HG02870 (cell line): ENCODE data around the gene BRSK1.

Experiments used
- ATAC-seq: cut with Tn5 transposase; IDR thresholded peaks from one replicate; pipeline ENCODE4 v1.9.1; 2021; ENCODE audit warnings: mild to moderate bottlenecking, moderate library complexity; ENCODE audit not compliant: unreplicated experiment

BRSK1 gene

DNA sequence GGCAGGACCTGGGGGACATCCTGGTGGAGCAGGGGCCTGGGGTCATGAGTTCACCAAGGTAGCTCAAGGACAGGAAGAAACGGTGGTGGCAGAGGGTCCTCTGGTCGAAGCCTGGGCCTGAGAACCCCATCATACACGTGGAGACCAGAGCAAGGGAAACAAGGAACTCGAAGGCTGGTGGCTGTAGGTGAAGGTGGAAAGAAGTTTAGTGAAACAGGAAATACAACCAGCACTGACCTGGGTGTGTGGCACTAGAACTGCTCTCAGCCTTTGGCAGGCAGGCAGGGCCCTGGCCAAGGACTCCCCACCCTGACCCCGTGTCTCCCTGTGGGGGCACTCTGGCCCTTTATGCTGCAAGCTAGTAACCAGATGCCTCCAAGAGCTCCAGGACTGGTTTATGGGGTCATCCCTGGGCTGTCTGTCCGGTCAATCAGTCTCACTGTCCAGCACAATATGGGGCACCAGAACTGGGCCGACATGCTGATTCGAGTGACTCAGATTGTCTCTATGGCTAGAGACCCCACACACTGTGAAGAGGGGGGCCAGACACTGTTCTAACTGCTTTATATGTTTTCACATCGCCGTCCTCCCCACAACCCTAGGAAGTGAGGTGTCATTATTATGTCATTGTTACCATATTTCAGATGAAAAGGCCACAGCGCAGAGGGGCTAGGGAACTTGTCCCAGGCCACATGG is 67.0 kb downstream of the BRSK1 start:
- ATAC-seq = no peak

DNA sequence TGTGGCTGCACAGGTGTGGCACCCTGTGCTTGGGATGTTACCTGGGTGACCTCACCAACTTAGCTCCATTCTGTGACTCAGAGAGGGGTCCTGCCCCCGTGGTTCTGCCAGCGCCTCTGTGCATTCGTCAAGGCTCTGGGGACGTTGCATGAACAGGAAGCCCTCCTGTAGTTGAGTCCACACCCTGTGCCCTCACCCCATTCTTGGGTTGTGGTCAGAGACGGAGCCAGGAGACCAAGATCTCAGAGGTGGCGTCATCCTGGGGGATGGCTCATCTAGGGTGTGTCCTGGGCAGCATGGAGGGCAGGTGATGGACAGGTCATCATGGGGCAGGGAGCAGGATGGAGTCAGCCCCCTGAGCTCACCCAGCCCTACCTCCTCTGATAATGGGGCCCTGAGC is 68.2 kb downstream of the BRSK1 start:
- no peak for ATAC-seq

DNA sequence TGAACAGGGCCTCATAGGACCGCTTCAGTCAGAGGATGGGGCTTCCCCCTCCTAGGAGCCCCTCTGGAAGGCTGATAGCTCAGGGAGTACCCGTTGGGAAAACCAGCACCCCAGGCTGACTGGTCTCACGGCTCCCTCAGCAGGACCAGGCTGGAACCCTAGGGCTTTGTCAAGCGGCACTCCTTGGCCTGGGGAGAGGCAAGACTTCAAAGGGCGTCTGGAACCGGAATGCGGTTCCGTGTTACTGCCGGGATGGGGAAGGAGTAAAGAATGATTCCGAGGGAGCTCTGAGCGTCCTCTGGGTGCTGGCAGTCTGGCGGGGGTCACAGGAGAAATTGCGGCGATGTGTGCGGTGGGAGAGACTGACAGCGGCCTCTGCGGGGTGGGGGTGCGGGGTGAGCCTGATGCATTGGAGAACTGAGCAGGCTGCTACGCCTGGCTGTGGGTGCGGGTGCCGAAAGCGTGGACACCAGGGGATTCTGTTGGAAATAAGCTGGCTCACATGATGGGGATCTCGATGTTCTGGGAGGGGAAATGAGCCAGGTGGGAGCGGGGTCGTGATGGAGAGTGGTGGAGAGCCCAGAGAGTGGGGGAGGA is 68.8 kb downstream of the BRSK1 start:
- ATAC-seq = no peak

DNA sequence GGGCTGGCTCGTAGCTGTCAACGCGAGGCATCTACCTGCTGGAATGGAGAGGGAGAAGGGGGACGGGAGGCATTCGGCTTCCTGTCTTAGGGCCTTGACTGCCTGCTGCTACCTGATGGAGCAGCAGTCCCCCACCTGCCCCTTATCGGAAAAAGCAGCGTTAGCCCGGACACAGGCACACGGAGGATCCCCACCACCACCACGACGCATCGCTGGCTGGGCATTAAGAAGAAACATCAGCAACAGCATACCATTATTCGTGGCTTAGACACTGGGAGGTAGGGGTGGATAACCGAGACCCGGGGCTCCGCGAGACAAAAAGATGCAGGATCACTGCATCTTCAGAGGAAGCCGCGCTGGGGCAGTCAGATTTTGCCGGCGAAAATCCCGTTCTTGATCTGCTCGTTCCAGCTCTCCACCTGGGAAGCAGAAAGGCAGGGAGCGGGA is 69.6 kb downstream of the BRSK1 start:
- no peak for ATAC-seq

DNA sequence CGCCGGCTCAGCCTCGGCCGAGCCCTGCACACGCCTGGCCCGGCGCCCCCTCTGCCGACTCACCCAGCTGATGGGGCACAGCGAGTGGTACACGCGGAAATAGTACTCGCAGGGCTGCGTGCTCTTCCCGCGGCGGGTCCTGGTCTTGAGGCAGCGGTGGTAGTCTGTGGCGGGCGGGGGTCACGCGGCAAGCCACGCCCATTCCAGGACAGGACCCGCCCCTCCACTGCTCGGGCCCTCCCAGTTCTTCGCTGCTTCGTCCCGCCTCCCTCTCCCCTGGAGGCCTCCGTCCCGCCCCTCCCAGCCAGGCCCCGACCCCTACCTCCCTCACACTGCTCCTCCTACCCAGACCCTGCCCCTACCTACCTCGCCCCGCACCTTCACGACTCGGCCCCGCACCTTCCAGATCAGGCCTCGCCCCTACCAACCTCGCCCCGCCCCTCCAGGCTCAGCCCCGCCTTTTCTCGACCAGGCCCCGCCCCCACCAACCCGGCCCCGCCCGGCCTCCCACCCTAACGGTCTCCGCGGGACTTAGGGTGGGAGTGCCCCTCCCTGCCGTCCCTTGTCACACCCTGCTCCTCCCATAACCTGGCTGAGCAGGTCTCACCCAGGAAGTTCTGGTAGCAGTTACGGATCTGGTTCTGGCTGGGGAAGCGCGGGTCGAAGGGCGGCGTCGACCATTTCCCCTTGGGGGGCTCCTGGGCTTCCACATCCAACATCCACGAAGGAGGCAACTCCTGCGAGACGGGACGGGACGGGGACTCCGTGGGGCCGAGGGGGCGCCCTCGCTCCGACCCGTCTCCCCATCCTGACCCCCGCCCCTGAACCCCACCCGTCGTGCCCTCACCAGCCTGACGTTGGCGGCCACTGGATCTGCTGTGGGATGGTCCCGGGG is 70.3 kb downstream of the BRSK1 start:
- no peak for ATAC-seq

DNA sequence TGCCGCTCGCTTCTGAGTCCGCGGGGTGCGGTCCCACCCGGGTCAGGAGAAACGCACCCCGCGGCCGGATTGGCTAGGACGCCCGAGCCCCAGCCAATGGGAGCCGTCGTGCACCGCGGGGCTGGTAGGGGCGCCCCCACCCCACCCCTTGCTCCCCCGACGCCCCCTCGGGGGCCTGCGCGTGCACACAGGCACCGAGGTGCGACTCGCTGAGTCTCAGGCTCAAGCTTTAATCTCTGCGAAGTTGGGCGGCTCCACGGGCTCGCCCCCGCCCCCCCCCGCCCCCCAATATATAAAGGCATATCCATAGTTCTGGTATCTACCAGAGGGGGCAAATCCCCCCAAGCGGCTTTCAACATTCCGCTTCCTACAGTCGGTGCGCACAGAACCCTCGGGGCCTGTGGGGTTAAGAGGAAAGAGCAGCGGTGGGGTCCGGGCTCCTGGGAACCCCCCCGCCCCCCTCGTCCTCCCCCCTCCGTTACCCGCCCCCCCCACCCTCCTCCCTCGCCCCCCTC is 71.0 kb downstream of the BRSK1 start, which contains the start of gene COX6B2:
Gene COX6B2, minus strand, starts transcription at position 22 of the 515 bp plus-strand sequence. CDS start 198 bp downstream, outside the sequence.
- no peak for ATAC-seq

DNA sequence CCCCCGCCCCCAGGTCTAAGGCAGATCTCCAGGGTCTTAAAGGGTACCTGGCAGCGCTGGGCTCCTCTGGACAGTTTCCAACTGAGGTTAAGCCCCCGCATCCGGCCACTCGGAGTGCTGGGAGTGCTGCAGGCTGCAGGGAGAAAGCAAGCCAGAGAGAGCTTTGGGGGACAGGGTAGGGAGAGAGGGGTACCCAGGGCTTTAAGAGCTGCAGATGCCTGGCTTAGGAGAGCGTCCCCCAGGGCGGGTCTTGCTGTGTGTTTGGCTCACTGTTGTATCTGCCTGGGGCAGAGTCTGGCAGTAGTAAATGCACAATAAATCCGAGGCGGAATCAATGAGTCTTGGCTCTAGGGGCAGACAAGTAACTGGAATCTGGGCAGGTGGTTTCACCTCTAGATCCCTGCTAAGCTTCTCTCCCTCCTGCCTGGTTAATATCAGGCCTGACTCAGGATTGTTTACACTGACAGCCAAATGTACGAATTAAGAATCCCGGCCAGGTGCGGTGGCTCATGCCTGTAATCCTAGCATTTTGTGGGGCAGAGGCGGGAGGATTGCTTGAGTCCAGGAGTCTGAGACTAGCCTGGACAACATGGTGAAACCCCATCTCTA is 71.5 kb downstream of the BRSK1 start:
- ATAC-seq = no peak

DNA sequence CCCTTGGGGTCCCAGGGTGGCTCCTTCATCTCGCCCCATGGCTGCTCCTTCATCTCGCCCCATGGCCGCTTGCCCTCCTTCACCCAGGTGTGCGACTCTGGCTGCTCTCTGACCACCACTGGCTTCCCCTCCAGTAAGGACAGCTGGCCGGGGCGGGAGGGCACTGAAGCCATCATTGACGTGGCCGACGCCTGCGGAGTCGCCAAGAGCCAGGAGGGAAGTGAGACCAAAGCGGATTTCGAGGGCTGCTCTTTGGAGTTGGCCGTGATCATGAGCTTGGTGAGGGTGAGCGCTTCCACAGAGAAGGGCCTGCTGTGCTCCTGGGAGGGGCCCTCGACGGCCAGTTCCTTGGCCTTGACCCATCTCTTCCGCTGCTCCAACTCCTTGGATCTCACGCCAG is 74.7 kb downstream of the BRSK1 start:
- ATAC-seq = no peak

DNA sequence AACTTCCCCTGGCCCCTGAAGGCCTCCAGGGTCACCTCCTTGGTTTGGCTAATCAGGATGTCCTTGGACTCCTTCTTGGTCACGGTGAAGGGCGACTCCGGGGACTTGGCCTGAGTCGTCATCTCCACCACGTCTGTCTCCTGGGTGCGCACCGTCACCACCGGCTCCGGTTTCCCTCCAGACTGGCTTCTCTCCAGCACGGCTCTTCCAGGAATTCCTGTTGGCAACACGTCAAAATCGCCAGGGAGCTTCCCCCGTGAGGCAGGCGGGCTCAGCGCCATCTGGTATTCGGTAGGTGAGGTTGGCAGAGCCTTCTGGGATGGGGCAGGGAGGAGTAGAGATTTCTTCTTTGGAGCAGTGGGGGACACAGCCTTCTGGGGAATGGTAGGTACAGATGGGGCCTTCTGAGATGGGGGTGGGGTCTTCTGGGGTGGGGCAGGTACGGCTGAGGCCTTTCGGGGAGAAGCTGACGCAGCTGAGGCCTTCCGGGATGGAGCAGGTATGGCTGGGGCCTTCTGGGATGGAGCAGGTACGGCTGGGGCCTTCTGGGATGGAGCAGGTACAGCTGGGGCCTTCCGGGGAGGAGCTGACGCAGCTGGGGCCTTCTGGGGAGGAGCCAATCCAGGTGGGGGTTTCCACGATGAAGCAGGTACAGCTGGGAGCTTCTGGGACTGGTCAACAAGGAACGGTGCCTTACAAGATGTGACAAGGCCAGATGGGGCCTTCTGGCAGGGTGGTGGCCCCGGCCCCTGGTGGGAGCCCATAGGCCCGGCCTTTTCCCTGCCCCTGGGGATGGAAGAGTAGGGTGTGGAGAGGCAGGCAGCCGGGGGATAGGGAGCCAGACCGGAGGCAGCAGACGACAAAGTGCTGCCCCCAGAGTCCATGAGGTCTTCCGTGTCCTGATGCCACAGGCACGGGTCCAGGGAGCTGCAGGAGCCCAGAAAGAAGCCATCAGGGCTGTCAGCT is 75.4 kb downstream of the BRSK1 start:
- no peak for ATAC-seq

DNA sequence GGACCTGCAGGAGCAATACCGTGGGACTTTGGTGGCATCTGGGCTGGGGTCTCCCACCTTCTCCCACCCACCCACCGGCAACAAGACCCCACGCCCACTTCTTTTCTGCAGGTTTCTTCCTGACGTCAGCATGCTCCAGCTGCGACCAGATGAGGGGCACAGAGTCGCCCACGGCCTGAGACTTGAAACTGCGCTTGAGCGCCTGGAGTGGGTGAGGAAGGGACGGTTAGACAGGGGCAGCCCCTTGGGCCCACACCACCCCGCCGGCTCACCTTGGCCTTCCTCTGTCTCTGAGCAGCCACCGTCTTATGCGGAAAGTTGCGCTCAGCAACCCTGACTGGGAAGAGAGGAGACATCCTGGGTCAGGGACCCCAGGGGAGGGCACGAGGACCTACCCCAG is 77.1 kb downstream of the BRSK1 start:
- ATAC-seq = no peak
